Activated CD8-positive, alpha-beta T cell treated with anti-CD3 and anti-CD28 coated beads for 36 hours (primary cell): ENCODE results near the gene ETV6. TPM values are rescaled to one million over a fixed set of nuclear protein-coding genes. Genes with fewer than 3 reads are reported as not detected.
"Not testable (repeated sequence)": the region's sequence is repeated elsewhere in the genome, so short reads cannot be mapped to it uniquely, and the experiment has no call there.

Source experiments
- ATAC-seq: fragments of 200-7000 bp; cut with Tn5 transposase; one replicate; pipeline ENCODE4 v1.10.0; 2021; ENCODE audit warnings: mild to moderate bottlenecking, moderate library complexity
- CTCF ChIA-PET: fragments of 350-600 bp; sonication (Branson Sonifier 250); formaldehyde crosslinking; loops from one replicate; lab custom pipeline; 2021; ENCODE audit warnings: antibody characterized with exemption; lab: Charles Lee
- POLR2A ChIA-PET: fragments of 350-600 bp; sonication (Branson Sonifier 250); formaldehyde crosslinking; loops from one replicate; lab custom pipeline; 2021; ENCODE audit warnings: antibody characterized with exemption; lab: Charles Lee
- DNase-seq: peaks from one replicate; pipeline ENCODE4 v3.0.0-alpha.2; 2020
- H3K27ac Mint-ChIP-seq: one replicate; pipeline ENCODE4 v1.8.0; 2021; ENCODE audit warnings: mild to moderate bottlenecking, mixed read lengths
- H3K27me3 Mint-ChIP-seq: one replicate; pipeline ENCODE4 v1.8.0; 2021; ENCODE audit warnings: mixed read lengths
- H3K36me3 Mint-ChIP-seq: one replicate; pipeline ENCODE4 v1.8.0; 2021; ENCODE audit warnings: low read depth, mixed read lengths
- H3K4me1 Mint-ChIP-seq: one replicate; pipeline ENCODE4 v1.8.0; 2021; ENCODE audit warnings: low read depth, mixed read lengths
- H3K4me3 Mint-ChIP-seq: one replicate; pipeline ENCODE4 v1.8.0; 2021; ENCODE audit warnings: mild to moderate bottlenecking, moderate library complexity, mixed read lengths
- H3K9me3 Mint-ChIP-seq: one replicate; pipeline ENCODE4 v1.8.0; 2021; ENCODE audit warnings: mixed read lengths
- CTCF ChIP-seq: fragments of 200-600 bp; IDR thresholded peaks from one replicate; pipeline ENCODE4 v1.8.0; 2022; ENCODE audit warnings: antibody characterized with exemption, mild to moderate bottlenecking
- intact Hi-C: fragments of 100-400 bp; cut with micrococcal nuclease; formaldehyde crosslinking; loops from one replicate; pipeline ENCODE4 v1.10.0; 2022
- total RNA-seq, 2 experiments: library from RNA; stranded (reverse); gene quantifications; one replicate each; pipeline ENCODE4 v1.2.3, GENCODE V29; 2021

Gene ETV6
- total RNA-seq, 2 experiments from 2014 or later: 20.5 to 22.7 TPM

DNA sequence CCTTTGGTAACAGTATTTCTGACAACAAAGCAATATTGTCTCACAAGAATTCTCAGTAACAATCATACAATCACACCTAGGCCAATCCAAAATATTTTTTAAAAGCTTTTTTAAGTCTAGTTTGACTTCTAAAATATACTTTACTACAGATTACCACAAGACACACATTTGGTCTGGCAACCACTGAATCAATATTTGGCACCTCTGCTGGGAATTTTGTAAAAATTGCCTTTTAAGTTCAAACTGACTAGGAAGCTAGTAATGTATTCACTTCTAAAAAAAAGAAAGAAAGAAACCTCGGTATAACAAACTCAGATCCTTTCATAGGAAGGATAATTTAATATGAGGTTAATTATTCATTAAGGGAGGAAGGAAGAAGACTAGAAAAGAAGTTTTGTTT, 18.2 kb upstream of the ETV6 start:
- ATAC-seq (no peak), DNase-seq (no peak)
- H3K9me3 Mint-ChIP-seq: peaks cover 4% of the 10 kb centered on the region
- TF ChIP-seq CTCF: no peak
- no peaks in the 10 kb centered on the region for H3K4me1 Mint-ChIP-seq
- ChIA-PET POLR2A (no interaction called here), CTCF (interaction anchor here (0.7 to 2.7 kb wide), 4 partner anchors 10 to 401 kb away, joined by 3 to 9 read pairs (median 4); no protein-coding TSS in a partner anchor)
- peaks cover 2% of the 10 kb centered on the region for H3K27me3 Mint-ChIP-seq
- intact Hi-C loops: no loop called here
- H3K4me3 Mint-ChIP-seq: no peak overlapping the region
- H3K36me3 Mint-ChIP-seq: no peaks in the 10 kb centered on the region
- H3K27ac Mint-ChIP-seq: no peak overlapping the region

DNA sequence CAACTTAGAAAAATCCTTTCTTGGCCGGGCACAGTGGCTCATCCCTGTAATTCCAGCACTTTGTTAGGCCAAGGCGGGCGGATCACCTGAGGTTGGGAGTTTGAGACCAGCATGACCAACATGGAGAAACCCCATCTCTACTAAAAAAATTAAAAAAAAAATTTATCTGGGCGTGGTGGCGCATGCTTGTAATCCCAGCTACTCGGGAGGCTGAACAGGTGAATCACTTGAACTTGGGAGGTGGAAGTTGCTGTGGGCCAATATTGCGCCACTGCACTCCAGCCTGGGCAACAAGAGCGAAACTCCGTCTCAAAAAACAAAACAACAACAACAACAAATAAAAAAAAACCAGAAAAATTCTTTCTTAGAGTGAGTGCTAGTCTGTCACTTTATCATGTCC, 17.6 kb upstream of the ETV6 start:
- H3K4me3 Mint-ChIP-seq, intact Hi-C loops, ATAC-seq, H3K4me1 Mint-ChIP-seq, H3K9me3 Mint-ChIP-seq, DNase-seq, H3K27me3 Mint-ChIP-seq, H3K36me3 Mint-ChIP-seq, H3K27ac Mint-ChIP-seq: not testable (repeated sequence)
- POLR2A ChIA-PET: interaction anchor here (1.1 kb wide), 1 partner anchor 50 kb away, joined by 3 read pairs; no protein-coding TSS in a partner anchor
- CTCF ChIA-PET: interaction anchor here (0.7 to 1.2 kb wide), 4 partner anchors 10 to 401 kb away, joined by 3 to 4 read pairs (median 3); no protein-coding TSS in a partner anchor

- peaks cover 2% of the 10 kb centered on the region for H3K27me3 Mint-ChIP-seq
These were observed 15.5 kb upstream of the ETV6 start for GRCh38 chr12:11633968-11634367.

DNA sequence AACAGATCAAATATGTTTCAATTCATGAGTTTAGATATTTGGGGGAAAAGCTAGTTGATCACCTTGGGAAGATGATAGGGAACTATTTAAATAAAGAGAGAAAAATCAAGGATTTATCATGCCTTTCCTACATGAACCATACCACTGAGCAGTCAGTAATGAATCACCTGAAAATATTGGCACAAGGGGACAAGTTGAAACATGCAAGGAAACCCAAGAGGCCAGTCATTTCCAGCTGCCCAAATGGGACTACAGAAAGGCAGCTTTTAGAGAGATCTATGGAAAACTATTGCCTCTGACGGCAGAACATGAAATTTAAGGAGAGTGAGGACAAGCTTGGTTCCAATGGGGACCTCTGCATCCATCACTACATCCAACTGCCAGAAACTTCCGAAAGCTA, 14.1 kb upstream of the ETV6 start:
- Mint-ChIP-seq H3K4me1 (peaks cover 4% of the 10 kb centered on the region), H3K9me3 (peaks cover 5% of the 10 kb centered on the region), H3K27me3 (peaks cover 2% of the 10 kb centered on the region), H3K27ac (no peak overlapping the region), H3K36me3 (no peaks in the 10 kb centered on the region), H3K4me3 (no peak overlapping the region)
- ATAC-seq: no peak
- intact Hi-C loops: no loop called here
- POLR2A ChIA-PET: interaction anchor here (1.0 kb wide), 1 partner anchor 15 kb away, joined by 3 read pairs; no protein-coding TSS in a partner anchor
- no peak for TF ChIP-seq CTCF
- CTCF ChIA-PET: interaction anchor here (1.7 kb wide), 1 partner anchor 54 kb away, joined by 5 read pairs; no protein-coding TSS in a partner anchor
- DNase-seq: no peak

More at GRCh38 chr12:11633968-11634367, 15.5 kb upstream of the ETV6 start:
- Mint-ChIP-seq H3K4me3 (no peak overlapping the region), H3K4me1 (no peaks in the 10 kb centered on the region), H3K36me3 (no peaks in the 10 kb centered on the region), H3K27ac (no peak overlapping the region), H3K9me3 (peaks cover 5% of the 10 kb centered on the region)
- intact Hi-C loops: no loop called here
- ChIA-PET POLR2A (no interaction called here), CTCF (no interaction called here)
- ATAC-seq (no peak), DNase-seq (no peak)
- no peak for TF ChIP-seq CTCF

DNA sequence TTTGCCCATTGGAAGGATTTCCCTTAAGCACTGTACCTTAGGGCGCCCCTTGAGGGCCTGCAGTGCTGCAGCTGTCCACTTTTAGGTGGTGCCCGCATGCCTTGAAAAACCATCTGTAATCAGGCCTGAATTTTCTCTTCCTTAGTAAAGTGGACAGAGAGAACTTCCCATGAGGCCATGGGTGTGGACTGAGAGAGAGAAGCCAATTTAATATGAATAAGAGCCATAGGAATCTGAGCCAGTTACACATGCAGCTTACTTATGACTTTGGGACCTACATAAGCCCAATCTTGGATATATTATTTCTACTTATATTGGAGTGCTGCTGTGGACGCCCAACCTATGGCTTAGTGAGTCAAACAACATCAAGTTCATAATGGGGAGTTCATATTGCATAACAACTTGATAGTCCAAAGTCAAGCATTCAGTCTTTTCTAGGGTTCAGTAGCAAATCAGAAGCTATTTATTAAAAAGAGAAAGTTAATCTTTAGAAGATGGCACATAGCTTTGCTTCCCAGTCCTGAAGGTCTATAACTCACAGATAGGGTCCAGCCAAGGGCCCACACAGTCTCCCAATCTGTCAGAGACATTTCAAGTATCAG, 11.1 kb upstream of the ETV6 start:
- POLR2A ChIA-PET: interaction anchor here (1.7 kb wide), 1 partner anchor 8 kb away, joined by 5 read pairs; no protein-coding TSS in a partner anchor
- H3K27ac Mint-ChIP-seq: no peak overlapping the region
- H3K4me1 Mint-ChIP-seq: peaks cover 4% of the 10 kb centered on the region
- TF ChIP-seq CTCF: no peak
- CTCF ChIA-PET: interaction anchor here (1.4 kb wide), 1 partner anchor 395 kb away, joined by 7 read pairs; no protein-coding TSS in a partner anchor
- intact Hi-C loops: no loop called here
- no peak overlapping the region for H3K4me3 Mint-ChIP-seq
- peaks cover 5% of the 10 kb centered on the region for H3K9me3 Mint-ChIP-seq
- H3K27me3 Mint-ChIP-seq: no peaks in the 10 kb centered on the region
- DNase-seq (no peak), ATAC-seq (no peak)
- H3K36me3 Mint-ChIP-seq: no peaks in the 10 kb centered on the region
